HG02642 (cell line): ENCODE data around the gene DNM2.

ENCODE experiments used
- ATAC-seq: cut with Tn5 transposase; IDR thresholded peaks from one replicate; pipeline ENCODE4 v1.9.1; 2021; ENCODE audit warnings: mild to moderate bottlenecking; ENCODE audit not compliant: unreplicated experiment, poor library complexity

The DNM2 gene

DNA sequence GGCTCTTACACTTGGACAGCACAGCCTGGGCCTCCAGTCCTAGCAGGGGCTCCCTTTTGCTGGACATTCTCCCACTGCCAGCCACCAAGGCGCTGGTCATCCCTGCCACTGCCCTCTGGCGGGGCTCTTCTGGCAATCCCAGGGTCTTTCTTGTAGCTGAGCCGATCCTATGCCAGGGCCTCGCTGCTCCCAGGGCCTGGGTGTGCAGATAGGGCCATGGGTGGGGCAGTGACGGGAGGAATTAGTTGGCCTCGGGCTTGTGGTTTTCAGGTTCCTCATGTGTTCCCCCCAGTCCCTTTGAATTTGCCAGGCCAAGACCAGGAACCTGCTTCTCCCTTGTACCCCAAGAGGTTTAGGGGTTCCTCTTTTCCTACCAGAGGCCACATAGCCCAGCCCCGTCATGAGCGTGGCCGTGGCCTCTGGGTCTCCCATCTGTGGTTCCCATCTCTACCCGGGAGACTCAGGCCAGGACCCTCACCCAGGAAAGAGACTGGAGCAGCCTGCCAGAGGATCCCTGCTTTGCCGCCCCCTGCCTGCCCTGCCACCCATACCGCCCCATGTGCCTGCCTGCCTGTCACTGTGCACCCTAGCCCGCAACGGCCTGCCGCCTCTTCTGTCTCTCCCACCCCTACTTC lies 91.9 kb downstream of the DNM2 start:
- no peak for ATAC-seq

DNA sequence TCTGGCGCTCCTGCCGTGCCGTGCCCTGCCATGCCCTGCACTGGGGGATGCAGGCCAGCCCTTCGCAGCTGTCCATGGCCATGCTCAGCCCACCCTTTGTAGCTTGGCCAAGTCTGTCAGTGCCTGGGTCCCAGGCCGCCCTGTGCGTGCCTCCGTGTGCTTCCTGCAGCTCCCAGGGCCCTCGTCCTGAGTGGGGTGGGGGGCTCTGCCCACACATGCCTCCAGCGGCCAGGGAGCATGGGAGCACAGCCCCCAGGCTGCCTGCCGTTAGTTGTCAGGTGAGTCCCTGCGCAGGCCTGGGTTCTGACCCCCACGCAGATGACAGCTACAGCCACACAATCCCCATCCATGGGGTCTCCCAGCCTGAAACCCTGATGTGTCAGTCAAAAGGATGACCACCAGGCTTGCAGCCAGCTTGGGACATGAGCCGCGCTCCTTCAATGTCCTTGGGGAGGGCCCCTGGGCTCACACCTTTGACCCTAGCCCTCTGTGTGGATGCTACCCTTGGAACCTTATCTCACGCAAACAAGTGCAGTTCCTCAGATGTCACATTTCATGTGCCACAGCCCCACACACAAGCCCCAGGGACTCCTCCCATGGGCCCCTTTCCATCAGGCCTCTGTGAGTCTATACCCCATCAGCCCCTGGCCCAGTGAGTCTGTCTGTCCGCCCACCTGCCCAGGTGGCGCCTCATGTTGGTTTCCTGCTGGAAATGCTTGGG lies 93.7 kb downstream of the DNM2 start:
- ATAC-seq, result no peak

DNA sequence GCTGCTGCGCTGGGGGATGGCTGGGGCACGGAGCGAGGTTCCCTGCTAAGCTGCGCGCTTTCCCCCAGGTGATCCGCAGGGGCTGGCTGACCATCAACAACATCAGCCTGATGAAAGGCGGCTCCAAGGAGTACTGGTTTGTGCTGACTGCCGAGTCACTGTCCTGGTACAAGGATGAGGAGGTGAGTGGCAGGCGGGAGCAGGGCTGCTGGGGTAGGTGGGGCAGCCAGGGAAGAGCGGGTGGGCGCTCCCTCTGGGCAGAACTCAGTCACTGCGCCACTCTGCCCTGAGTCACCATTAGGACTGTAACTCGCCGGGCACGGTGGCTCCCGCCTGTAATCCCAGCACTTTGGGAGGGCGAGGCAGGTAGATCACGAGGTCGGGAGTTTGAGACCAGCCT lies 94.3 kb downstream of the DNM2 start:
- ATAC-seq, result no peak

- ATAC-seq, result no peak
These were observed 95.1 kb downstream of the DNM2 start for GRCh38 chr19:10812902-10813404.

DNA sequence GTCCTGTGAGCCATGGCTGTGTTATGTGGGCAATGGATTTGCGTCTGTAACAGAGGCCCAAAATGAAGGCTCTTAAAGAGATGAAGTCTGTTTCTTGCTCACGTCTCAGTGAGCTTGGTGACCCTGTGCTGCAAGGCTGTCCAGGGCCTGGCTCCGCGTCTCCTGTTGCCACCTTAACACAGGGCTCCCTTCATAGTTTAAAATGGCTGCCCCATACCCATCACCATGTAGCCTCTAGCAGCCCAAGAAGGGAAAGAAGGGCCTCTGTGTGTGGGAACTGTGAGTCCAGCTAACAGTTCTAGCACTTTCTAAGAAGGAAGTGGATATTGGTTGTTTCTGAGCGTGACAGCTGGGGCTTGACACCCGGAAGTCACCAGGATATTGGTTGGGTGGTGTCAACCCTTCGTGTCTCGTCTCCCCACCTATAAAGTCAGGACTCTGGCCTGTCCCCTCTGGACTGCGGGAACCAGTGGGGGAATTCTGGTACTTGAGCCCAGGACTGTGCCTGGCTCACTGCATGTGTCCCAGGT lies 97.2 kb downstream of the DNM2 start:
- ATAC-seq, result no peak

- no peak for ATAC-seq
These were observed 98.2 kb downstream of the DNM2 start for GRCh38 chr19:10815969-10816644.

- no peak for ATAC-seq
These were observed 98.8 kb downstream of the DNM2 start for GRCh38 chr19:10816691-10817090.

DNA sequence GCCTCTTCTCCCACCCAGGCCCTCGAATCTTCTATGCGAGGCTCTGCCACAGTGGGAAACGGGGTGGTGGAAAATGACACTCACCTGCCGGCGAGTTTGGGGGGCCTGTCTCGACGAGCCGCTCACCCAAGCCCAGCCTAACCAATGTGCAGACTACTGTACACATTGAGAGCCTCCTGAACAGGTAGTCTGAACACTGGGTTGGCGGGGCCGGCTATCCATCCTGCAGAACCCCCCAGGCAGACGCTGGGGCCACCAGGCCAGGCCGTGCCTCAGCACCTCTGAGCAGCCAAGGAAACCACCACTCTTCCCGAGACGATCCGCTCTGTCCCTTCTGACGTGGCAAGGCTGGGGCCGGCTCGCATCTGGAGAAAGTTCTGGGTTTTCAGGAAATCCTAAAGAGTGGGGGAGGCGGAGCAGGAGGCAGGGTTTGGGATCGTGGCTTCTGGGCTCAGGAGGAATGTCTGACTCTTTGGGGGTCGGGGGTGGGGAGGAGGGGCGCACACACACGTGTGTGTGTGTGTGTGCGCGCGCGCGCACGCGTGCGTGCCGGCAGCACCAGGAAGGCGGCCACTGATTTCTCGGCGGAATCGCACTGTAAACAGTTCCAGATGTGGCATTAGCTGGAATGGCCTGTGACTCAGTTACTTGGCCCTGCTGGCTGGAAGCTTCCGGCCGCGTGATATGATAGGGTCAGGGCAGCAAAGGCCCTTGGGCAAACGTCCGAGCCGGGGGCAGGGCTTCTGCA lies 99.6 kb downstream of the DNM2 start:
- no peak for ATAC-seq

DNA sequence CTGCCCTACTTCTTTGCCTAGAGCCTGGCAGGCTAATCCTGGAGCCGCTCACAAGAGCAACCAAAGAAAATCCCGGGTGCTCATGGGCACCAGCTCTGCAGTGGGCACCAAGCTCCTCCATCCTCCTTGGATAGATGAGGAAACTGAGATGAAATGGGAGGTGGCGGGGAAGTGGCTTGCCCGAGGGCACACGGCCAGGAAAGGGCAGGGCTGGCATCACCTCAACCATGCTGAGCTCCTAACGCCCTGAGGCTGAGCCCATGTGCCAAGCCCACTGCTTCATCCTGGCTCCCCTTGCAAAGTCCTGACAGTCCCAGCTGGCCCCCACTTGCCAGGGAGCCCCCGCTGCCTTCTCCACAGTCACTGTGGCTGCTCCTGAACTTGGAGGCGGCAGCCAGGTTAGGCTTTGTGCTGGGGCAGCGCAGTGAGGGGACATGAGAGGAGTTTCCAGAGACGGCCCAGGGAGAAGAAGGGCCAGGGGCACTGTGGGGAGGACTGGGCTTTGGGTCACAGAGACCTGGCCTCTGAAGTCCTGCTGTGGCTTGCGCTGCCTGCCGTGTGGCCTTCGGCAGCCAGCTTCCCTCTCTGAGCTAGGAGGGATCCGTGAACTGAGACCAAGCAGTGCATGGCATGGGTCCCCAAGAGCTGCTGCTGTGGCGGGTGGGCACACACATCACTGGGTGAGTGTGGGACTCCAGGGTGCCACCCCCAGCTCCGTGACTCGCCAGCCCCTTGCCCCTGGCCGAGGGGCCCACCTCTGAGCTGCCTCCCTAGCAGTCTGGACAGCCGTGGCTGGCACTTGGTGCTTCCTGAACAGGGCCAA lies 100.6 kb downstream of the DNM2 start:
- no peak for ATAC-seq

DNA sequence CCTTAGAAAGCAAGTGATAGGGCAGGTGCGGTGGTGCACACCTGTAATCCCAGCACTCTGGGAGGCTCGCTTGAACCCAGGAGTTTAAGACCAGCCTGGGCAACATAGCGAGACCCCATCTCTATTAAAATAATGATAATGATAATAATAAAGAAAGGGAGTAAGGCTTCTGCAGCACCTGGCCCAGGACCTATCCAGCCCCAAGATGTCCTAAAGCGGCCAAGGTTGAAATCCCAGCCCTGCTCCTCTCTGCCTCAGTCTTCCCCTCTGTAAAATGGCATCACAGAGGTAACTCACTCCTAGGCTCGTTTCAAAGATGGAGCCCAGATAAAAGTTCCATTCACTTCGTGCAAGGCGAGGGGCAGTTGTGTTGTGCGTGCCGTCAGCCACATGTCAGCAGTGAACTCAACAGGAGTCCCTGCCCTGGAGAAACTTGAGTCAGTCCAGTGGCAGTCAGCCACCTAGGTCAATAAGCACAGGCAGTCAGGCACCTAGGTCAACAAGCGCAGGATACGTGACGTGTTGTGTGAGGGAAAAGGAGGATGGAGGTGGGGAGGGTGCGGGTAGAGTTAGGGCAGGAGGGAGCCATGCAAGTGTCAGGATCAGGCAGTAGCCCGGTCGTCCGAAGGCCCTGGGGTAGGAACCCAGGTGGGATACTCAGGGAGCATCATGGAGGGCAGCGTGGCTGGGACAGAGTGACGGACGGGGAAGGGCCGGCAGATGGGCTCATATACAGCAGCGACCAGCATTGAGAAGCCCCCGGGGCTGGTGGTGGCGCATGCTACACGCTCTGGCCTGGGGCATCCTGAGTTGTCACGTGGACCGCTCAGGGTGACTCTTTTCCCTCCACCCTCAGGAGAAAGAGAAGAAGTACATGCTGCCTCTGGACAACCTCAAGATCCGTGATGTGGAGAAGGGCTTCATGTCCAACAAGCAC lies 101.5 kb downstream of the DNM2 start:
- no peak for ATAC-seq

- ATAC-seq, result no peak
These were observed 102.3 kb downstream of the DNM2 start for GRCh38 chr19:10820173-10820572.

GRCh38 chr19:10823690-10824089 lies 105.8 kb downstream of the DNM2 start:
- no peak for ATAC-seq

DNA sequence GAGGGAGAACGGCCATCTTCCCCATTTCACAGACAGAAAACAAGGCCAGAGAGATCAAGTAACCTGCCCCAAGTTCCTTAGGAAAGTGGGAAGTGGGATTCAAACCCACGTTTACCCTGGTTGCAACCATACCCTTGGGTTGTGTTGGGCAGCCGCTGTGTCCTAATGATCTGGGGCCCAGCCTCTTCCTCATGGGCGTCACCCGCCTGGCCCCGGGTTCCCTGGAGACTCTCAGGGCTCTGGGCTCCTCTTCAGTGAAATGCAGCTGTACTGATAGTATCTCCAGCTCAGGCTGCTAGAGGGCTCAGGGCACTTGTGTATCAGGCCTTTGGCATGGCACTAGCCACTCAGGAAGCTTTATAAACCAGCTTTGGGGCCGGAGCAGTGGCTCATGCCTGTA lies 108.4 kb downstream of the DNM2 start:
- ATAC-seq, result no peak

DNA sequence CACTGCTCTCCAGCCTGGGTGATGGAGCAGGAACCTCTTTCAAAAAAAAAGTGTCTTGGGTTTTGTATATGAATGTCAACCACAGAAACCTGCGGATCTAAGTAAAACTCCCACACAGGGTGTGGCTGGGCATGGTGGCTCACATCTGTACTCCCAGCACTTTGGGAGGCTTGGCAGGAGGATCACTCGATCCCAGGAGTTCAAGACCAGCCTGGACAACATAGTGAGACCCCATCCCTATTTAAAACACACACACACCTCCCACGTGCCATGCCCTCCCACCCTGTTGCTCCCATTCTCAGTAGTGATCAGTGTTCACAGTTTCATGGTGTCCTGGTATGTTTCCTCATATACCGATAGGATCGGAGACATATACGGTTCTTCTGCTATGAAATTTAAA lies 109.0 kb downstream of the DNM2 start:
- no peak for ATAC-seq

- ATAC-seq, result no peak
These were observed 111.3 kb downstream of the DNM2 start for GRCh38 chr19:10828981-10829821.

- no peak for ATAC-seq
These were observed 112.1 kb downstream of the DNM2 start for GRCh38 chr19:10829967-10830366.

DNA sequence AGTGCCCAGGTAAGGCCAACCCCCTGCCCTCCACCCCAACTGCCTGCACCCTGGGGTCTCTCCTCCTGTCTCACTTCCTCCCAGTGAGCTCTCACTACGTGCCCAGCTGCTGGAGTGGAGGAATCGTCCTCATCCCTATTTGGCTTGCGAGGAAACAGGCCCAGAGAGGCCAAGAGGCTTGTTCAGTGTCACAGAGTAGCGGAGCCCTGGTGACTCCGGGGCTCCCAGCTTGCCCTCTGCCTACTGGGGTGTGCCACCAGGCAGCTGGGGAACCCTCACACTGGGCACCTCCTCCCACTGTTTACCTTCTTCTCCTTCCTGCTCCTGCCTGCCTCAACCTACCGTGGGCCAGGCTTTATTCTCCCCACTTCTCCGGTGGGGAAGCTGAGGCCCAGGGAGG lies 112.5 kb downstream of the DNM2 start:
- ATAC-seq, result no peak
